ENCODE data around the gene ARHGAP18.

DNA sequence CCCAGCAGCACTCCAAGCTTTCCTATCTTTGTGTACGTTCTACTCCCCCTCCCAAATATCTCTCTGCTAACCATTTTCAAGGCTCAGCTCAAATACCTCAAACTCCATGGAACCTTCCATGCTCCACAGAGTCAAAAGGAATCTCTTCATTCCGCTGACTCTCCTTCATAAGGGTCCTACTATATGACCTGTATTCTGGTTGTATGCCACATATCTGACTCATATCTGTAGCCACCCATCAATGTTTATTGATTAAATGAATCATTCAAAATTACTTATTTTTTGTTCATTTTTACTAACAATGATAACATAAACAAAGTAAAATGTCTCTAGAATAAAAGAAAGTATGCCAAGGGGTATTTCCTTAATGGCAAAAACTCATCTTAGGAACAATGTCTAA is 123.2 kb downstream of the ARHGAP18 start:
- TF ChIP-seq POLR2A (IDR thresholded peaks at IDR 0.05): no peak
- TF ChIP-seq, protein P1, sequence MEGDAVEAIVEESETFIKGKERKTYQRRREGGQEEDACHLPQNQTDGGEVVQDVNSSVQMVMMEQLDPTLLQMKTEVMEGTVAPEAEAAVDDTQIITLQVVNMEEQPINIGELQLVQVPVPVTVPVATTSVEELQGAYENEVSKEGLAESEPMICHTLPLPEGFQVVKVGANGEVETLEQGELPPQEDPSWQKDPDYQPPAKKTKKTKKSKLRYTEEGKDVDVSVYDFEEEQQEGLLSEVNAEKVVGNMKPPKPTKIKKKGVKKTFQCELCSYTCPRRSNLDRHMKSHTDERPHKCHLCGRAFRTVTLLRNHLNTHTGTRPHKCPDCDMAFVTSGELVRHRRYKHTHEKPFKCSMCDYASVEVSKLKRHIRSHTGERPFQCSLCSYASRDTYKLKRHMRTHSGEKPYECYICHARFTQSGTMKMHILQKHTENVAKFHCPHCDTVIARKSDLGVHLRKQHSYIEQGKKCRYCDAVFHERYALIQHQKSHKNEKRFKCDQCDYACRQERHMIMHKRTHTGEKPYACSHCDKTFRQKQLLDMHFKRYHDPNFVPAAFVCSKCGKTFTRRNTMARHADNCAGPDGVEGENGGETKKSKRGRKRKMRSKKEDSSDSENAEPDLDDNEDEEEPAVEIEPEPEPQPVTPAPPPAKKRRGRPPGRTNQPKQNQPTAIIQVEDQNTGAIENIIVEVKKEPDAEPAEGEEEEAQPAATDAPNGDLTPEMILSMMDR (IDR thresholded peaks at IDR 0.05 in 8 of 11, conservative IDR thresholded peaks at IDR 0.05 in 3 of 11): no peak

Measured in spleen (tissue), 7 donors.